EL (cell line): ENCODE measurements around the gene CCNY.
A peak's percentile ranks its signal among the peaks of the same experiment; 100 is the strongest.
"Not testable (repeated sequence)": the region's sequence is repeated elsewhere in the genome, so short reads cannot be mapped to it uniquely, and the experiment has no call there.

Source experiments
- DNase-seq: peaks from one replicate; pipeline ENCODE4 v3.0.0-alpha.2; 2016

The CCNY gene

DNA sequence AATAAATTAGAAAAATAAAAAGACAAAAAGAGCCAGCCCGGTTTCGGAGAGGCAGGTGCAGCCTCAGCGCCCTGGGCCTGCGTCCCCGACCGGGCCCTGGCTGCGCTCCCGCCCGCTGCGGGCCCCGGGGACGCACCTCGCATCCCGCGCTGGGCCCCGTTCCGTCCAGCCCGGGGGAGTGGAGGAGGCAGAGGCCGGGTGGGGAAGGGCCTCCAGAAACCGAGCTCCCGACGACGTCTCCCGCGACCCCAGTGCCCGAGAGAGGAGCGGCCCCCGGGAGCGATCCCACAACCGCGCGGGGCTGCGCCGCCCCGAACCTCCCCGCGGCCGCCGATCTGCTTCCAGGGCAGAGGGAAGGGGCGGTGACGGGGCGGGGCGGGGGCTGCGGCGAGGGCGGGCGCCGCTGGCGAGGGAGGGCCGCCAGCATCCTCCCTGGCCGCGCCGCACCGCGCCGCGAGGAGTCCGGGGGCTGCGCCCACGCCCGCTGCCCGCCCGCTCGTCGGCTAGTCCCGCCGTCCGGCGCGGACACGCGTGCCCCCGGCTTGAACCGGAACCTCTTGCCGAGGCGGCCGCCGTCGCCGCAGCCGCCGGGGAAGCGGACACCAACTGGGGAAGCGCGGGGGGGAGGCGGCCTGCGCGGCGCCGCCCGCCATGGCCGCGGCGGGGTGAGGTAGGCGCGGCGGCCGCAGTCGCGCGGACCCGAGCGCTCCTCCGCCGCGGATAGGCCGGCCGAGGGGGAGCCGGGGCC, at the start of gene CCNY:
CCNY (plus strand) TSS at position 426 of the 748 bp plus-strand sequence. CDS start 545 bp downstream, outside the sequence.
- DNase-seq = peak; percentile 75

GRCh38 chr10:35289198-35289597, 47.1 kb upstream of the CCNY start:
- DNase-seq = no peak

DNA sequence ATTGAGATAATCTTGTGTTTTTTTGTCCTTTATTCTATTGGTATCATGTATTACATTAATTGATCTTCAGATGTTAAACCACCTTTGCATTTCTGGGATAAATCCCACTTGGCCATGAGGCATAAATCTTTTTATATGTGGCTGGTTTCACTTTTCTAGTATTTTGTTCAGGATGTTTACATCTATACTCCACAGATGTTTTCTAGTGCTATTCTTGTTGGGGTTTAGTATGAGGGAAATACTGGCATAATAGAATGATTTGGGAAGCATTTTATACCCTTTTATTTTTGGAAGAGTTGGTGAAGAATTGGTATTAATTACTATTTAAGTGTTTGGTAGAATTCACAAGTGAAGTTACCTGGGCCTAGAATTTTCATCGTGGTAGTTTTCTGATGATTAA, 41.8 kb upstream of the CCNY start:
- no peak for DNase-seq

DNA sequence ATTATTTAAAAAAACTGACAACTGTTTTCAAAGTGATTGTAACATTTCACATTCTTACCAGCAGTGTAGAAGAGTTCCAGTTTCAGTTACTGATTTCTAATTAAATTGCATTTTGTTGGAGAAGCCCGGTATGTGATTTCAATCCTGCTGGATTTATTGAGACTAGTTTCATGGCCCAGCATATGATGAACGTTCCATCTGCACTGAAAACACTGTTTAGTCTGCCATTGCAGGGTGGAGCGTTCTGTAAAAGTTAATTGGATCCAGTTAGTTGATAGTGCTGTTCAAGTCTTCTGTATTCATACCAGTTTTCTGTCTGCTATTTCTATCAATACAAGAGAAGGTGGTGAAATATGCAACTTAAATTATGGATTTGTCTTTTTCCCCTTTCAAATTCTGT, 37.3 kb upstream of the CCNY start:
- no peak for DNase-seq

DNA sequence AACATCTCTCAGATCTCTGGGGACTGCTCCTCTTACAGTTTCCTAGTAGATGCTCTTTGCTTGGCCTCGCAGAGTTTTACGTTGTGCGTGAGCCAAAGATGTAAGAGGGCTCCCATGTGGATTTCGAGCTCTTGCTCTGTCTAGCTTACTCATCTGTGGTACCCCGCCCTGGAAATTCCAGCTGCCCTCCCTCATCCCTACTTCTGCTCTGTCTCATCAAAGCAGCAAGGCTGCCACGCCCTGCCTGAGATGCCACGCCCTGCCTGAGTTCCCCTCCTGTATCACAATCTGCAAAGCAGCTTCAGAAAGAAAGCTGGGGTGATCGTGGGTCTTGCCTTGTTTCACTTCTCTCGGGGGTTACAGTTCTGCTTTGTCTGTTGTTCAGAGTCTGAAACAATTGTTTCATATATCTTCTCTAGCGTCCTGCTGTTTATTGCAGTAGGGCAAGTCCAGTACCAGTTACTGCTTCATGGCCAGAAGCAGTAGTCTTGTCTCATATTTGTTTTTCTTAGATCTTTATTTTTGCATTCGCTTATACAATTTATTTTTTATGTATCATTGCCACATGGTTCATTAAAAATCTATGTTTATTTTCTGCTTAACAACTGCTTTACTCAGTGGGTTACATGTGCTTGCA, 36.1 kb upstream of the CCNY start:
- DNase-seq = peak; percentile 60

DNA sequence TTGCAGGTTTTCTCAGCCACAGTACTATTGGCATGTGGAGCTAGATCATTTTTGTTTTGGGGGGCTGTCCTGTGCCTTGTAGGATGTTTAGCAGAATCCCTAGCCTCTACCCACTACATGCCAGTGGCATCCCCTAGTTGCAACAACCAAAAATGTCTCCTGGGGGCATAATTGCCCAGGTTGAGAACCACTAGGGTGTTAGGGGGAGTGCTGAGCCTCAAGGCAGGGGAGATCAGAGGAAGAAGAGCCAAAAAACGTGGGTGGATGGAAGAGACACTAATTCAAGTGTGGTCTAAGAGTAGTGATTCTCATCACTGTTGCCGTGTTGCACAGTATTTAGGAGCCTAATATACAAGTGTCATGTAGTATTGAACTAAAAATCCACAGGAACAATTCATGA, 31.7 kb upstream of the CCNY start:
- DNase-seq = no peak

- no peak for DNase-seq
These were observed 29.5 kb upstream of the CCNY start for GRCh38 chr10:35306852-35307251.

DNA sequence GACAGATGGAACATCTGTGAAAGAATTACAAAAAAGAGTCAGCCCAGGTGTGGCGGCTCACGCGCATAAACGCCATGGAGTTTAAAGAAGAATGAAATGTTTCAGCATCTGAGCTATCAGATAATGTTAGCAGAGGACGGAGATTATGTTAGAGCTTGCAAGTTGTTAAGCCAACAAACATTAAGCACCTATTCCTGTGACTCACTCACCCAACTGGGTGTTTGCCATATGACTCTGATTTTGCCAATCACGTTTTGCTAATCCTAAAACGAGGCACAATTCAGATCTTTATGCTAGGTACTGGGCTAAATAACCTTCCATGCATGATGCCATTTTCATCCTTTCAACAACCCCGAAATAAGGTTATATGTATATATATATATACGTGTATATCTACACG, 29.0 kb upstream of the CCNY start:
- no peak for DNase-seq

- no peak for DNase-seq
These were observed 27.5 kb upstream of the CCNY start for GRCh38 chr10:35308809-35309208.

DNA sequence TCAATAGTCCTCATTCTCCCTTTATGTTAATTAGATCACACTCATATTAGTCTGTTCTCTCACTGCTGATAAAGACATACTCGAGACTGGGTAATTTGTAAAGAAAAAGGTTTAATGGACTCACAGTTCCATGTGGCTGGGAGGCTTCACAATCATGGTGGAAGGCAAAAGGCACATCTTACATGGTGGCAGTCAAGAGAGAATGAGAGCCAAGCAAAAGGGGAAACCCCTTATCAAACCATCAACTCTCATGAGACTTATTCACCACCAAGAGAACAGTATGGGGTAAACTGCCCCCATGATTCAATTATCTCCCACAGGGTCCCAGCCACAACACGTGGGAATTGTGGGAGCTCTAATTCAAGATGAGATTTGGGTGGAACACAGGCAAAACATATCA, 22.2 kb upstream of the CCNY start:
- not testable (repeated sequence) for DNase-seq

GRCh38 chr10:35315235-35315634, 21.1 kb upstream of the CCNY start:
- DNase-seq = not testable (repeated sequence)

- DNase-seq = no peak
These were observed 19.9 kb upstream of the CCNY start for GRCh38 chr10:35316218-35316967.

- DNase-seq = no peak
These were observed 17.8 kb upstream of the CCNY start for GRCh38 chr10:35318551-35318950.

GRCh38 chr10:35320341-35320740, 16.0 kb upstream of the CCNY start:
- DNase-seq = no peak

- DNase-seq = no peak
These were observed 13.7 kb upstream of the CCNY start for GRCh38 chr10:35322636-35323035.

GRCh38 chr10:35324196-35324595, 12.1 kb upstream of the CCNY start:
- peak; percentile 61 for DNase-seq

- DNase-seq = no peak
These were observed 9.7 kb upstream of the CCNY start for GRCh38 chr10:35326466-35327235.

DNA sequence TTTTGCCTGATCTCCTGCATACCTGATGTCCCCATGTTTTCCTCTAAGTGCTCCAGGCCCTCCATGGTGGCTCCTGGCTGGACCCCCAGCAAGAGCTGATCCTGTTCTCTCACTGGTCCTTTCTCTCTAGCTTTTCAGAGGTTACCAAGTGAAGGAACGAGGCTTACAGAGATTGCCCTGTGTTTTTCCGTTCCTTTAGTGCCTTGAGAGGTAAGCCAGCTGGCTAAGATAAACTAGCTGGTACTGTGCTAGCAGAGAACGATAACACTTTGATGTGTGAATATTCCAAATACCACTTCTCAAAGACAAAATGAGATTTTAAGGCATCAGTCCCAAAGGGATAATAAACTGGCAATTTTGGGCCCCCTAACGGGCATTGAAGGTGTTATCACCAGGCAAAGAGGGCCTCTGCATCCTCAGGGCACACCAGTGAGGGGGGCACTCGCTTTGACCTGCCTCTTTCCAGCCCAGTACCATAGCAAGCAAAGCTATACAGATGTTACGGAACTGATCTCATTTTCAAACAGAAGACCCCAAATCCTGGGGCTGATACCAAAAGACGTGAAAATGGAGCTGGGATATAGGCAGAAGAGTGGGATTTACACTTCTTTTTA, 8.4 kb upstream of the CCNY start:
- no peak for DNase-seq

- DNase-seq = peak; percentile 66
These were observed 7.8 kb upstream of the CCNY start for GRCh38 chr10:35328404-35329037.

GRCh38 chr10:35329520-35329919, 6.8 kb upstream of the CCNY start:
- DNase-seq = no peak

DNA sequence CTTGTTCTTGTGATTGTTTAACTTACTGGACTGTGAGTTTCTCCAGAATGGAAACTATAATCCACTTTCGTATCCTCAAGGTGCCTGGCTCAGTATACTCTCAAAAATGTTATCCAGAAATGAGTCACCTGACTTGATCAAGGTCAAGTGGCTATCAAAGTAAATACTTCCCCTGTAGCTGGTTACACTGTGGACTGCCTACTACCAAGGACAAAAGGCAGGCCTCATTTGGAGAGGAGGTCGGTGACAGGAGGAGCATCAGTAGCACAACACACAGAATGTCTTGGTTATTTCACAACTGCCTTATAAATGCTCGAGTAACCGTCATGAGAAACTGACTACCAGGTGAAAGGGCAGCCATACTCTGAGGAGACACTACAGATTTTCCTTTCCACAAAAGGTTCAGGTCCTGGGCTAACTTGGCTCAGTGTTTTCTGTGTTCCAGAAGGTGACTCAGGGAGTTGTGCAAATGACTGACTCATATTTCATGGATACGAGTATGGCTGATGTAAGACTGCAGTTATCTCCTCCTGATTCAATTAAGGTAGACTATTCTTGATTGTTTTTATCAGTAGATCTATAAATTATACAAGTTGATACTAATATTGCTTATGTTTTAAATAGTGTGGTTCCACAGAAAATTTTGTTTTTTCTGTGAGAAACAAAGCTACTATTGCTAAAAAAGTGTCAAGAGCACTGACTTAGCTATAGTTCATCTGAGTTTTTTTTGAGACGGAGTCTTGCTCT, 4.2 kb upstream of the CCNY start:
- peak; percentile 89 for DNase-seq
